Anterior cingulate cortex (tissue), 58 donors: Measurements from ENCODE around the gene PSEN1.

ENCODE experiments used
- DNase-seq, 58 donors: peaks; one replicate each; lab custom pipeline; 2025; lab: John Stamatoyannopoulos, UW

The PSEN1 gene

GRCh38 chr14:73237219-73237785 is 101.0 kb downstream of the PSEN1 start, which contains the start of gene PAPLN:
Gene PAPLN (plus strand): TSS chr14:73237506. CDS start chr14:73239779, 2,273 bp downstream.
- DNase-seq: peak in 3 of 58 donors; percentile 30 to 74 (median 37)

GRCh38 chr14:73237786-73238423 is 101.6 kb downstream of the PSEN1 start:
- no peak for DNase-seq

- DNase-seq: no peak
Measured at GRCh38 chr14:73238424-73238852, 102.1 kb downstream of the PSEN1 start.

GRCh38 chr14:73238941-73239340 is 102.6 kb downstream of the PSEN1 start:
- no peak for DNase-seq

GRCh38 chr14:73239393-73240241 is 103.3 kb downstream of the PSEN1 start:
- DNase-seq: peak in 35 of 58 donors; percentile 13 to 75 (median 41)

GRCh38 chr14:73240816-73241480 is 104.6 kb downstream of the PSEN1 start:
- DNase-seq: peak in 6 of 58 donors; percentile 10 to 27 (median 19)

- DNase-seq: no peak
Measured at GRCh38 chr14:73241481-73242165, 105.3 kb downstream of the PSEN1 start.

GRCh38 chr14:73242357-73242901 is 106.1 kb downstream of the PSEN1 start:
- DNase-seq: peak in 34 of 58 donors; percentile 14 to 84 (median 36)

GRCh38 chr14:73243341-73243740 is 107.0 kb downstream of the PSEN1 start:
- DNase-seq: no peak

- DNase-seq: no peak
Measured at GRCh38 chr14:73243748-73244147, 107.4 kb downstream of the PSEN1 start.

- DNase-seq: no peak
Measured at GRCh38 chr14:73244541-73245290, 108.4 kb downstream of the PSEN1 start.

GRCh38 chr14:73245480-73246325 is 109.4 kb downstream of the PSEN1 start:
- DNase-seq: no peak

- no peak for DNase-seq
Measured at GRCh38 chr14:73246387-73247150, 110.3 kb downstream of the PSEN1 start.

- DNase-seq: no peak
Measured at GRCh38 chr14:73248108-73248868, 112.0 kb downstream of the PSEN1 start.

- no peak for DNase-seq
Measured at GRCh38 chr14:73249108-73249507, 112.8 kb downstream of the PSEN1 start.

GRCh38 chr14:73249564-73250316 is 113.4 kb downstream of the PSEN1 start:
- no peak for DNase-seq
